Measurements from ENCODE around the gene PFKL. TPM values are rescaled to one million over a fixed set of nuclear protein-coding genes. Genes with fewer than 3 reads are reported as not detected.

Gene PFKL
- total RNA-seq, 3 donors from 2014 or later (not counting 1 experiment from before 2014, with no cell fraction given): 89.7 to 91.3 (median 89.9) TPM

- intact Hi-C loops (cut with micrococcal nuclease): no loop called here
- H3K4me1 Mint-ChIP-seq: no peaks in the 10 kb centered on the region
- Histone ChIP-seq H3K27ac (ENCODE audit: low read length) (no peak overlapping the region), H3K27me3 (ENCODE audit: control insufficient read depth, insufficient read depth, low read length) (no peaks in the 10 kb centered on the region), H3K4me3 (ENCODE audit: low read length) (no peak overlapping the region), H3K4me1 (ENCODE audit: control insufficient read depth, insufficient read depth, low read length) (no peaks in the 10 kb centered on the region), H3K9me3 (ENCODE audit: control insufficient read depth, insufficient read depth, low read length) (no peaks in the 10 kb centered on the region), H3K36me3 (ENCODE audit: control insufficient read depth, insufficient read depth, low read length) (peaks cover 33% of the 10 kb centered on the region)
- ATAC-seq (peak in 1 of 3 donors; percentile 2), DNase-seq (no peak)
- H3K27me3 Mint-ChIP-seq (ENCODE audit: low read depth in 2 of 2): no peaks in the 10 kb centered on the region
- H3K27ac Mint-ChIP-seq: no peak overlapping the region
- no peak overlapping the region for H3K4me3 Mint-ChIP-seq
- no peaks in the 10 kb centered on the region for H3K9me3 Mint-ChIP-seq
- 94% methylated on average over 25 of the region's 26 CpGs for WGBS (ENCODE audit: insufficient coverage)
- no peaks in the 10 kb centered on the region for H3K36me3 Mint-ChIP-seq
- no peak for TF ChIP-seq CTCF (IDR thresholded peaks at IDR 0.05)
Measured at GRCh38 chr21:44326716-44327602, 27.1 kb downstream of the PFKL start.

- peaks cover 31% of the 10 kb centered on the region for H3K36me3 ChIP-seq (ENCODE audit: control insufficient read depth, insufficient read depth, low read length)
Measured at GRCh38 chr21:44327603-44327974, 27.7 kb downstream of the PFKL start.

GRCh38 chr21:44328242-44328895 lies 28.5 kb downstream of the PFKL start:
- H3K27me3 ChIP-seq (ENCODE audit: control insufficient read depth, insufficient read depth, low read length): no peaks in the 10 kb centered on the region
- no peak overlapping the region for H3K27ac Mint-ChIP-seq
- DNase-seq: no peak
- H3K4me3 ChIP-seq (ENCODE audit: low read length): no peak overlapping the region
- WGBS (ENCODE audit: insufficient coverage): 92% methylated on average over 25 of the region's 25 CpGs
- intact Hi-C loops (cut with micrococcal nuclease): no loop called here
- no peaks in the 10 kb centered on the region for H3K27me3 Mint-ChIP-seq (ENCODE audit: low read depth in 2 of 2)
- H3K4me1 ChIP-seq (ENCODE audit: control insufficient read depth, insufficient read depth, low read length): no peaks in the 10 kb centered on the region
- H3K4me3 Mint-ChIP-seq: no peak overlapping the region
- ATAC-seq: no peak
- no peak overlapping the region for H3K27ac ChIP-seq (ENCODE audit: low read length)
- no peaks in the 10 kb centered on the region for H3K9me3 ChIP-seq (ENCODE audit: control insufficient read depth, insufficient read depth, low read length)
- H3K36me3 ChIP-seq (ENCODE audit: control insufficient read depth, insufficient read depth, low read length): peaks cover 32% of the 10 kb centered on the region
- H3K36me3 Mint-ChIP-seq: no peaks in the 10 kb centered on the region
- no peak for TF ChIP-seq CTCF (IDR thresholded peaks at IDR 0.05)
- no peaks in the 10 kb centered on the region for H3K4me1 Mint-ChIP-seq
- no peaks in the 10 kb centered on the region for H3K9me3 Mint-ChIP-seq

More at GRCh38 chr21:44327603-44327974, 27.7 kb downstream of the PFKL start:
- Histone ChIP-seq H3K4me1 (ENCODE audit: control insufficient read depth, insufficient read depth, low read length) (no peaks in the 10 kb centered on the region), H3K9me3 (ENCODE audit: control insufficient read depth, insufficient read depth, low read length) (no peaks in the 10 kb centered on the region), H3K27me3 (ENCODE audit: control insufficient read depth, insufficient read depth, low read length) (no peaks in the 10 kb centered on the region), H3K27ac (ENCODE audit: low read length) (no peak overlapping the region), H3K4me3 (ENCODE audit: low read length) (no peak overlapping the region)
- no peaks in the 10 kb centered on the region for H3K27me3 Mint-ChIP-seq (ENCODE audit: low read depth in 2 of 2)
- H3K4me3 Mint-ChIP-seq: no peak overlapping the region
- 83% methylated on average over 11 of the region's 11 CpGs for WGBS (ENCODE audit: insufficient coverage)
- ATAC-seq (peak in 1 of 3 donors; percentile 3), DNase-seq (no peak)
- no peaks in the 10 kb centered on the region for H3K36me3 Mint-ChIP-seq
- H3K4me1 Mint-ChIP-seq: no peaks in the 10 kb centered on the region
- H3K27ac Mint-ChIP-seq: no peak overlapping the region
- no peaks in the 10 kb centered on the region for H3K9me3 Mint-ChIP-seq
- intact Hi-C loops (cut with micrococcal nuclease): no loop called here
- TF ChIP-seq CTCF (IDR thresholded peaks at IDR 0.05): no peak
